NCI-H1436 treated with DMSO at 0.1 percent for 48 hours (cell line): ENCODE measurements around the gene TSC22D2.

Experiments used
- DNase-seq: peaks from one replicate; lab custom pipeline; 2025; lab: John Stamatoyannopoulos, UW

The TSC22D2 gene

GRCh38 chr3:150412561-150413231, 4.6 kb downstream of the TSC22D2 start:
- no peak for DNase-seq

GRCh38 chr3:150414258-150414657, 6.2 kb downstream of the TSC22D2 start:
- DNase-seq, result no peak

GRCh38 chr3:150414959-150415358, 6.9 kb downstream of the TSC22D2 start:
- DNase-seq, result no peak

GRCh38 chr3:150419076-150419868, 11.2 kb downstream of the TSC22D2 start:
- DNase-seq, result no peak

- DNase-seq, result no peak
These were observed 11.9 kb downstream of the TSC22D2 start for GRCh38 chr3:150419959-150420358.

GRCh38 chr3:150421256-150421655, 13.2 kb downstream of the TSC22D2 start:
- no peak for DNase-seq

- no peak for DNase-seq
These were observed 13.9 kb downstream of the TSC22D2 start for GRCh38 chr3:150421799-150422548.

GRCh38 chr3:150422907-150423306, 14.8 kb downstream of the TSC22D2 start:
- no peak for DNase-seq

GRCh38 chr3:150423761-150424160, 15.7 kb downstream of the TSC22D2 start:
- DNase-seq, result no peak

GRCh38 chr3:150426292-150426691, 18.2 kb downstream of the TSC22D2 start:
- no peak for DNase-seq

- DNase-seq, result no peak
These were observed 20.5 kb downstream of the TSC22D2 start for GRCh38 chr3:150428562-150428961.

GRCh38 chr3:150429767-150430671, 21.9 kb downstream of the TSC22D2 start:
- DNase-seq, result no peak

GRCh38 chr3:150433347-150433746, 25.2 kb downstream of the TSC22D2 start:
- no peak for DNase-seq

- DNase-seq, result no peak
These were observed 26.1 kb downstream of the TSC22D2 start for GRCh38 chr3:150434234-150434633.

- no peak for DNase-seq
These were observed 28.1 kb downstream of the TSC22D2 start for GRCh38 chr3:150436161-150436560.

GRCh38 chr3:150439657-150440056, 31.6 kb downstream of the TSC22D2 start:
- no peak for DNase-seq

GRCh38 chr3:150443331-150443741, 35.2 kb downstream of the TSC22D2 start:
- no peak for DNase-seq

GRCh38 chr3:150444371-150444770, 36.3 kb downstream of the TSC22D2 start:
- no peak for DNase-seq

GRCh38 chr3:150446470-150446977, 38.4 kb downstream of the TSC22D2 start:
- DNase-seq, result no peak

GRCh38 chr3:150447084-150447483, 39.0 kb downstream of the TSC22D2 start:
- no peak for DNase-seq

GRCh38 chr3:150447631-150448465, 39.8 kb downstream of the TSC22D2 start:
- no peak for DNase-seq
